GM23248 (cell line): ENCODE measurements around the gene LGALS7B. TPM values are rescaled to one million over a fixed set of nuclear protein-coding genes. Genes with fewer than 3 reads are reported as not detected.
"Not testable (repeated sequence)": the region's sequence is repeated elsewhere in the genome, so short reads cannot be mapped to it uniquely, and the experiment has no call there.

Source experiments
- DNase-seq: peaks from one replicate; pipeline ENCODE4 v3.0.0-alpha.2; 2015
- H2AFZ ChIP-seq: fragments of 200-600 bp; sonication (generic); 2 replicates; pipeline ENCODE4 v1.6.1; 2016; ENCODE audit warnings: antibody characterized with exemption
- H3F3A ChIP-seq: fragments of 200-600 bp; sonication (generic); 2 replicates; pipeline ENCODE4 v1.6.1; 2016; ENCODE audit warnings: mild to moderate bottlenecking, antibody characterized with exemption, mixed run types; ENCODE audit not compliant: insufficient read depth
- H3K27ac ChIP-seq: fragments of 200-600 bp; sonication (generic); 2 replicates; pipeline ENCODE4 v1.5.1; 2016; ENCODE audit warnings: mild to moderate bottlenecking
- H3K27me3 ChIP-seq: fragments of 200-600 bp; sonication (generic); replicated peaks from 2 replicates; pipeline ENCODE4 v1.6.1; 2016; ENCODE audit warnings: mild to moderate bottlenecking; ENCODE audit not compliant: insufficient read depth
- H3K36me3 ChIP-seq: fragments of 200-600 bp; sonication (generic); 2 replicates; pipeline ENCODE4 v1.6.1; 2016; ENCODE audit warnings: low read depth, mild to moderate bottlenecking
- H3K4me1 ChIP-seq: fragments of 200-600 bp; sonication (generic); 2 replicates; pipeline ENCODE4 v1.6.1; 2016; ENCODE audit warnings: mild to moderate bottlenecking; ENCODE audit not compliant: insufficient read depth
- H3K4me2 ChIP-seq: fragments of 200-600 bp; sonication (generic); one replicate; pipeline ENCODE4 v1.6.1; 2016; ENCODE audit warnings: mild to moderate bottlenecking; ENCODE audit not compliant: unreplicated experiment
- H3K4me3 ChIP-seq: fragments of 200-600 bp; sonication (generic); 2 replicates; pipeline ENCODE4 v1.5.1; 2016; ENCODE audit warnings: mild to moderate bottlenecking
- H3K79me2 ChIP-seq: fragments of 200-600 bp; sonication (generic); 2 replicates; pipeline ENCODE4 v1.6.1; 2016; ENCODE audit warnings: mild to moderate bottlenecking; ENCODE audit not compliant: insufficient read depth
- H3K9ac ChIP-seq: fragments of 200-600 bp; sonication (generic); 2 replicates; pipeline ENCODE4 v1.6.1; 2016; ENCODE audit warnings: mild to moderate bottlenecking
- H3K9me2 ChIP-seq: fragments of 200-600 bp; sonication (generic); 2 replicates; pipeline ENCODE4 v1.6.1; 2016; ENCODE audit warnings: mixed run types, mild to moderate bottlenecking, moderate library complexity; ENCODE audit not compliant: insufficient read depth
- H3K9me3 ChIP-seq: fragments of 200-600 bp; sonication (generic); one replicate; pipeline ENCODE4 v1.6.1; 2017; ENCODE audit warnings: low read depth
- H4K20me1 ChIP-seq: fragments of 200-600 bp; sonication (generic); 2 replicates; pipeline ENCODE4 v1.6.0; 2016; ENCODE audit not compliant: insufficient read depth
- EZH2 ChIP-seq: fragments of 200-600 bp; sonication (generic); IDR thresholded peaks from 2 replicates; pipeline ENCODE4 v1.6.1; 2018; ENCODE audit warnings: antibody characterized with exemption, mild to moderate bottlenecking; ENCODE audit not compliant: insufficient read depth, poor library complexity, severe bottlenecking
- EZH2phosphoT487 ChIP-seq: fragments of 200-600 bp; sonication (generic); IDR thresholded peaks from 2 replicates; pipeline ENCODE4 v1.6.1; 2018; ENCODE audit warnings: antibody characterized with exemption, moderate library complexity, mild to moderate bottlenecking, low read depth; ENCODE audit not compliant: insufficient read depth
- whole genome bisulfite sequencing, 2 experiments: methylation state at CpG; one replicate each; pipeline ENCODE4 v1.1.6; 2015 to 2017; ENCODE audit warnings: low lambda C conversion rate in 2 of 2, low coverage in 1 of 2; ENCODE audit errors: missing lambda C conversion rate in 2 of 2; 5-methylcytosine and 5-hydroxymethylcytosine counted together
- in situ Hi-C: fragments of 300-500 bp; cut with MboI; formaldehyde crosslinking; loops from 2 replicates; pipeline ENCODE4 v1.15.0; 2020
- polyA plus RNA-seq: library from polyadenylated mRNA; unstranded; fragments of >200 nt; fragmentation: Nextera tagmentation; extraction: Ambion mirVana; gene quantifications from 2 replicates; pipeline ENCODE4 v1.2.1, GENCODE V29; 2016
- total RNA-seq: library from RNA; depleted of rRNA; stranded (reverse); fragments of >200 nt; shearing (Covaris generic); gene quantifications from 2 replicates; pipeline ENCODE4 v1.2.3, GENCODE V29; 2014

Gene LGALS7B
- total and polyA plus RNA-seq, 2 experiments from 2014 or later: not detected

DNA sequence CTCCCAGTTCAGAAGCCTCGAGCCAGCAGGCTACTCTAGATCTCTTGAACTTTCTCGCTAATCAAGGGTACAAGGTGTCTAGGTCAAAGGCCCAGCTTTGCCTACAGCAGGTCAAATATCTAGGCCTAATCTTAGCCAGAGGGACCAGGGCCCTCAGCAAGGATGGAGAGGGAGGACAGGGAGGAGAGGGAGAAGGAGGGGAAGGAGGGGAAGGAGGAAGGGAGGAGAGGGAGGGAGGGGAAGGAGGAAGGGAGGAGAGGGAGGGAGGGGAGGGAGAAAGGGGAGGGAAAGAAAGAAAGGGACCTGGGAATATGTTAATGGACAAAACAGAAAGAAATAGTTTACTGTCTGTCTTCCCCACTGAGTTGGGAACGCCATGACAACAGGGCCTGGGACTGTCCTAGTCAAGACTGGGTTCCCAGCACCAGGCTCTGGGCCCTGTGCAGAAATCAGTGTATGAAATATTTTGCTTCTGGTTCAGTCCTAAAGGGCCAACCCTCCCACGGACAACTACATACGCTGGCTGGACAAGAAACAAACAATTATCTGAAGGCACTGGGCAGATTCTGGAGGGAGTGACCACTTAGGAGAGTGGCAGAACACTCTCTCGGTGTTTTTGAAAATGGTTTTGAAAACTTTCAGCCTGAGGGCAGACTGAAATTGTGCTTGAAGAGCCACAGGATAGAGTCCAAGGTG is 38.0 kb downstream of the LGALS7B start:
- 75 to 84% methylated on average over 6 of the region's 6 CpGs for WGBS, 2 experiments
- in situ Hi-C loops: no loop called here

DNA sequence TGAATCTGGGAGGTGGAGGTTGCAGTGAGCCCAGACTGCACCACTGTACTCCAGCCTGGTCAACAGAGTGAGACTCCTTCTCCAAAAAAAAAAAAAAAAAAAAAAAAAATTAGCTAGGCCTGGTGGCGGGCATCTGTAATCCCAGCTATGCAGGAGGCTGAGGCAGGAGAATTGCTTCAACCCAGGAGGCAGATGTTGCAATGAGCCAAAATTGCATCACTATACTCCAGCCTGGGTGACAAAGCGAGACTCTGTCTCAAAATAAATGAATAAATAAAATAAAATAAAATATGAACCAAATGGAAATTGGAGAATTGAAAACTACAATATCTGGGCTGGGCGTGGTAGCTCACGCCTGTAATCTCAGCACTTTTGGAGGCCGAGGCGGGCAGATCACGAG is 40.2 kb downstream of the LGALS7B start:
- Histone ChIP-seq H3K4me1 (peaks cover 28% of the 10 kb centered on the region), H3K9ac (peak overlapping the region; percentile 41; the same call in 1 of the 2 replicates), H3K27ac (peak overlapping the region; percentile 94), H3F3A (peaks cover 34% of the 10 kb centered on the region)
- H3K9me3 ChIP-seq, H2AFZ ChIP-seq, H3K9me2 ChIP-seq, H3K27me3 ChIP-seq, H4K20me1 ChIP-seq, in situ Hi-C loops, H3K79me2 ChIP-seq, H3K4me3 ChIP-seq, H3K36me3 ChIP-seq, H3K4me2 ChIP-seq: not testable (repeated sequence)
- peak; percentile 42 for DNase-seq
- WGBS, 2 experiments: 89 to 91% methylated on average over 7 of the region's 7 CpGs

More for the DNA sequence above, 38.0 kb downstream of the LGALS7B start:
- Histone ChIP-seq H3K9ac (no peak overlapping the region), H3K27ac (no peak overlapping the region), H3K27me3 (no peaks in the 10 kb centered on the region), H3K4me2 (no peak overlapping the region), H3K36me3 (no peaks in the 10 kb centered on the region), H2AFZ (no peak overlapping the region), H3K9me2 (no peaks in the 10 kb centered on the region), H3K4me1 (peaks cover 23% of the 10 kb centered on the region), H3K79me2 (0 out of 2 replicates have a peak, but pooled peaks cover 6% of the 10 kb centered on the region), H3F3A (peaks cover 20% of the 10 kb centered on the region), H3K9me3 (no peaks in the 10 kb centered on the region), H3K4me3 (no peak overlapping the region), H4K20me1 (no peaks in the 10 kb centered on the region)
- TF ChIP-seq EZH2phosphoT487 (no peak), EZH2 (no peak)
- DNase-seq: no peak

DNA sequence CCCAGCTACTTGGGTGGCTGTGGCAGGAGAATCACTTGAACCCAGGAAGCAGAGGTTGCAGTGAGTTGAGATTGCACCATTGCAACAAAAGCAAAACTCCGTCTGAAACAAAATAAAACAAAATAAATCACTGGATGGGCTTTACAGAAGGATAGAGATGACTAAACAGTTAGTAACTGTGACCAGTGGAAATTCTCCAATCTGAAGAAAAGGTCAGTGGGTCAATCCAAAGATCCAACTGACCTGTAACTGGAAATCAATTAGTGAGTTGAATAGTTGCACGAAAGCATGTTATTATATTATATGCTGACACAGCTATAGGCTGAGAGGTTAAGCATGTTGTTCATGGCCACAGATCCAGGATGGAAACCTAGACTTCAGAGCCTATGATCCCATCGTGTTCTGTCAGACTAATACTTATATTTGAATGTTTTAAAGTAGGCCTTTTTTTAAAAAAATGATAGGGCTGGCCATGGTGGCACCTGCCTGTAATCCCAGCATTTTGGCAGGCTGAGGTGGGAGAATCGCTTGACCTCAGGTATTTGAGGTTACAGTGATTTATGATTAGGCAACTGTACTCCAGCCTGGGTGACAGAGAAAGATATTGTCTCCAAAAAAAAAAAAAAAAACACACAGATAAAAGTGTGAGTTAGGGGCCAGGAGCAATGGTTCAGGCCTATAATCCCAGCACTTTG is 41.2 kb downstream of the LGALS7B start:
- in situ Hi-C loops: no loop called here
- H2AFZ ChIP-seq: no peak overlapping the region
- no peaks in the 10 kb centered on the region for H3K9me2 ChIP-seq
- DNase-seq: peak; percentile 79
- H3K9ac ChIP-seq: peak overlapping the region; percentile 87; the same call in 1 of the 2 replicates
- H3K4me2 ChIP-seq: peak overlapping the region; percentile 87
- H3K36me3 ChIP-seq: no peaks in the 10 kb centered on the region
- H3K4me3 ChIP-seq: no peak overlapping the region
- H3K9me3 ChIP-seq: no peaks in the 10 kb centered on the region
- no peaks in the 10 kb centered on the region for H3K27me3 ChIP-seq
- H3K79me2 ChIP-seq: 0 out of 2 replicates have a peak, but pooled peaks cover 6% of the 10 kb centered on the region
- H3K4me1 ChIP-seq: peaks cover 28% of the 10 kb centered on the region
- H4K20me1 ChIP-seq: no peaks in the 10 kb centered on the region
- 44 to 49% methylated on average over 4 of the region's 4 CpGs for WGBS, 2 experiments
- H3K27ac ChIP-seq: peak overlapping the region; percentile 94
- TF ChIP-seq EZH2phosphoT487 (no peak), EZH2 (no peak)
- H3F3A ChIP-seq: peaks cover 44% of the 10 kb centered on the region

DNA sequence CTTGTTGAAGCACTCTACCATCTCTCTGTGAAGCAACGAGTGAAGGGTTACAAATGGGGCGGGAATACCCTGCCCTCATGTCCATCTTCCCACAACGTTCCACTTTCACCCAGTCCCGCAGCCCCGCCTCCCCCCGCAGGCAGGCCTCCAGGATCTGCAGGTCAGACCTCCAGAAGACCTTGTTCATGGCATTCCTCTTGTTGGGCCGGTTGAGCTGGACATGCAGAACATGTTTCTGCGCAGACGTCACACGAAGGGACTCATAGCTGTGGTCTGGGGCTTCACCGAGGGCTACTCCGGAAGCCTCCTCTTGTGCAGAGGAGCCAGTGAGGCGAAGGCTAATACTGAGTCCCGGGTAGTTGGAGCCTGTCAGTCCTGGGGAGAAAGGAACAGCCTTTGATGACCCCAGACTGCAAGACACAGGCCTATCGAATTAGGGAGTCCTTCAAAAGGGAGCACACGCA is 42.2 kb downstream of the LGALS7B start:
- TF ChIP-seq EZH2phosphoT487 (no peak), EZH2 (no peak)
- H3K27ac ChIP-seq: peak overlapping the region; percentile 94
- H3K9me2 ChIP-seq: no peaks in the 10 kb centered on the region
- peak overlapping the region; percentile 72 for H3K4me3 ChIP-seq
- peak overlapping the region; percentile 87 for H3K9ac ChIP-seq
- peak overlapping the region; percentile 87 for H3K4me2 ChIP-seq
- no peaks in the 10 kb centered on the region for H3K9me3 ChIP-seq
- in situ Hi-C loops: no loop called here
- peaks cover 36% of the 10 kb centered on the region for H3K4me1 ChIP-seq
- peak; percentile 96 for DNase-seq
- WGBS, 2 experiments: 1 to 2% methylated on average over 13 to 16 of the region's 16 CpGs
- no peaks in the 10 kb centered on the region for H3K27me3 ChIP-seq
- 0 out of 2 replicates have a peak, but pooled peaks cover 6% of the 10 kb centered on the region for H3K79me2 ChIP-seq
- peak overlapping the region; percentile 82 for H2AFZ ChIP-seq
- H3K36me3 ChIP-seq: peaks cover 7% of the 10 kb centered on the region; the same call in 1 of the 2 replicates
- peaks cover 54% of the 10 kb centered on the region for H3F3A ChIP-seq
- no peaks in the 10 kb centered on the region for H4K20me1 ChIP-seq
